ENCODE measurements around the gene ATP5MC2. TPM values are rescaled to one million over a fixed set of nuclear protein-coding genes. Genes with fewer than 3 reads are reported as not detected.
"Not testable (repeated sequence)": the region's sequence is repeated elsewhere in the genome, so short reads cannot be mapped to it uniquely, and the experiment has no call there.

The ATP5MC2 gene
- polyA plus RNA-seq, 1 of the 3 experiments (the other 2 are of a cell fraction), result 319 TPM

DNA sequence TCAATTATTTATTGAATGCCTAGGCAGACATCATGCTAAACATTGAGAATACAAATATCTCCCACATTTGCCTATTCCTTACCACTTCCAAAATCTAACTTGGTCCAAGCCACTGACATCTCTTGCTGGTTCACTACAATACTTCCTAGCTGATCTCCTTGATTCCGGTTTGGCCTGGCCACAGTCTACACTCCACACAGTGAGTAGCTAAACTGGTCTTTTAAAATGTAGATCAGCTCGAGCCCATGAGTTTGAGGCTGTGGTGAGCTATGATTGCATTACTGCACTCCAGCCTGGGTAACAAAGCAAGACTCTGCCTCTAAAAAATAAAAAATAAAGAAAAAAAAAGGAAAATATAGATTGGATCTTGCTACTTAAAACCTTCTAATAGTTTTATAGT, 7.6 kb upstream of the ATP5MC2 start:
- no peak overlapping the region for H2AFZ ChIP-seq (ENCODE audit: low read depth)
- H3K9me3 ChIP-seq, result no peaks in the 10 kb centered on the region
- no peaks in the 10 kb centered on the region for H3F3A ChIP-seq (replicated peaks; ENCODE audit: insufficient read depth)
- no peak overlapping the region for H3K4me3 ChIP-seq (ENCODE audit: low read depth in 2 of 2, low read length in 1 of 2)
- H3K9me2 ChIP-seq, result no peaks in the 10 kb centered on the region
- TF ChIP-seq TEAD4 (IDR thresholded peaks at IDR 0.05; ENCODE audit: borderline replicate concordance, insufficient read depth), result no peak
- no peak for TF ChIP-seq GATA2 (CRISPR knock-in tag; IDR thresholded peaks at IDR 0.05)
- TF ChIP-seq GABPA (IDR thresholded peaks at IDR 0.05; ENCODE audit: low read depth), result no peak
- TF ChIP-seq, protein P1, sequence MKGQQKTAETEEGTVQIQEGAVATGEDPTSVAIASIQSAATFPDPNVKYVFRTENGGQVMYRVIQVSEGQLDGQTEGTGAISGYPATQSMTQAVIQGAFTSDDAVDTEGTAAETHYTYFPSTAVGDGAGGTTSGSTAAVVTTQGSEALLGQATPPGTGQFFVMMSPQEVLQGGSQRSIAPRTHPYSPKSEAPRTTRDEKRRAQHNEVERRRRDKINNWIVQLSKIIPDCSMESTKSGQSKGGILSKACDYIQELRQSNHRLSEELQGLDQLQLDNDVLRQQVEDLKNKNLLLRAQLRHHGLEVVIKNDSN (IDR thresholded peaks at IDR 0.05; ENCODE audit: borderline replicate concordance, low read depth), result no peak
- no peak for TF ChIP-seq FOSL2 (IDR thresholded peaks at IDR 0.05; ENCODE audit: borderline replicate concordance, low read depth)
- TF ChIP-seq MXI1 (IDR thresholded peaks at IDR 0.05; ENCODE audit: low read depth, low read length), result no peak
- no peak for TF ChIP-seq RXRA (IDR thresholded peaks at IDR 0.05; ENCODE audit: borderline replicate concordance, low read depth)
- TF ChIP-seq FOXJ3 (CRISPR knock-in tag; IDR thresholded peaks at IDR 0.05), result no peak
- TF ChIP-seq RFX5 (IDR thresholded peaks at IDR 0.05; ENCODE audit: low read length), result no peak
- TF ChIP-seq POLR2AphosphoS5 (IDR thresholded peaks at IDR 0.05; ENCODE audit: low read depth, low read length), result no peak
- TF ChIP-seq RCOR1 (IDR thresholded peaks at IDR 0.05; ENCODE audit: low read length), result no peak
- TF ChIP-seq FOXM1 (IDR thresholded peaks at IDR 0.05; ENCODE audit: low read depth), result no peak
- TF ChIP-seq, protein P2, sequence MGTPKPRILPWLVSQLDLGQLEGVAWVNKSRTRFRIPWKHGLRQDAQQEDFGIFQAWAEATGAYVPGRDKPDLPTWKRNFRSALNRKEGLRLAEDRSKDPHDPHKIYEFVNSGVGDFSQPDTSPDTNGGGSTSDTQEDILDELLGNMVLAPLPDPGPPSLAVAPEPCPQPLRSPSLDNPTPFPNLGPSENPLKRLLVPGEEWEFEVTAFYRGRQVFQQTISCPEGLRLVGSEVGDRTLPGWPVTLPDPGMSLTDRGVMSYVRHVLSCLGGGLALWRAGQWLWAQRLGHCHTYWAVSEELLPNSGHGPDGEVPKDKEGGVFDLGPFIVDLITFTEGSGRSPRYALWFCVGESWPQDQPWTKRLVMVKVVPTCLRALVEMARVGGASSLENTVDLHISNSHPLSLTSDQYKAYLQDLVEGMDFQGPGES (IDR thresholded peaks at IDR 0.05; ENCODE audit: low read depth, low read length), result no peak
- TF ChIP-seq, protein P3, sequence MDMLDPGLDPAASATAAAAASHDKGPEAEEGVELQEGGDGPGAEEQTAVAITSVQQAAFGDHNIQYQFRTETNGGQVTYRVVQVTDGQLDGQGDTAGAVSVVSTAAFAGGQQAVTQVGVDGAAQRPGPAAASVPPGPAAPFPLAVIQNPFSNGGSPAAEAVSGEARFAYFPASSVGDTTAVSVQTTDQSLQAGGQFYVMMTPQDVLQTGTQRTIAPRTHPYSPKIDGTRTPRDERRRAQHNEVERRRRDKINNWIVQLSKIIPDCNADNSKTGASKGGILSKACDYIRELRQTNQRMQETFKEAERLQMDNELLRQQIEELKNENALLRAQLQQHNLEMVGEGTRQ (IDR thresholded peaks at IDR 0.05; ENCODE audit: borderline replicate concordance, low read depth, low read length), result no peak
- no peak for TF ChIP-seq SIN3A (IDR thresholded peaks at IDR 0.05; ENCODE audit: borderline replicate concordance, low read depth, low read length)
- no peak for TF ChIP-seq MEF2A (IDR thresholded peaks at IDR 0.05; ENCODE audit: borderline replicate concordance, low read depth)
- TF ChIP-seq RAD21 (IDR thresholded peaks at IDR 0.05; ENCODE audit: low read length), result no peak
- TF ChIP-seq, protein P4, sequence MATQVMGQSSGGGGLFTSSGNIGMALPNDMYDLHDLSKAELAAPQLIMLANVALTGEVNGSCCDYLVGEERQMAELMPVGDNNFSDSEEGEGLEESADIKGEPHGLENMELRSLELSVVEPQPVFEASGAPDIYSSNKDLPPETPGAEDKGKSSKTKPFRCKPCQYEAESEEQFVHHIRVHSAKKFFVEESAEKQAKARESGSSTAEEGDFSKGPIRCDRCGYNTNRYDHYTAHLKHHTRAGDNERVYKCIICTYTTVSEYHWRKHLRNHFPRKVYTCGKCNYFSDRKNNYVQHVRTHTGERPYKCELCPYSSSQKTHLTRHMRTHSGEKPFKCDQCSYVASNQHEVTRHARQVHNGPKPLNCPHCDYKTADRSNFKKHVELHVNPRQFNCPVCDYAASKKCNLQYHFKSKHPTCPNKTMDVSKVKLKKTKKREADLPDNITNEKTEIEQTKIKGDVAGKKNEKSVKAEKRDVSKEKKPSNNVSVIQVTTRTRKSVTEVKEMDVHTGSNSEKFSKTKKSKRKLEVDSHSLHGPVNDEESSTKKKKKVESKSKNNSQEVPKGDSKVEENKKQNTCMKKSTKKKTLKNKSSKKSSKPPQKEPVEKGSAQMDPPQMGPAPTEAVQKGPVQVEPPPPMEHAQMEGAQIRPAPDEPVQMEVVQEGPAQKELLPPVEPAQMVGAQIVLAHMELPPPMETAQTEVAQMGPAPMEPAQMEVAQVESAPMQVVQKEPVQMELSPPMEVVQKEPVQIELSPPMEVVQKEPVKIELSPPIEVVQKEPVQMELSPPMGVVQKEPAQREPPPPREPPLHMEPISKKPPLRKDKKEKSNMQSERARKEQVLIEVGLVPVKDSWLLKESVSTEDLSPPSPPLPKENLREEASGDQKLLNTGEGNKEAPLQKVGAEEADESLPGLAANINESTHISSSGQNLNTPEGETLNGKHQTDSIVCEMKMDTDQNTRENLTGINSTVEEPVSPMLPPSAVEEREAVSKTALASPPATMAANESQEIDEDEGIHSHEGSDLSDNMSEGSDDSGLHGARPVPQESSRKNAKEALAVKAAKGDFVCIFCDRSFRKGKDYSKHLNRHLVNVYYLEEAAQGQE (IDR thresholded peaks at IDR 0.05; ENCODE audit: low read depth, low read length), result no peak
- TF ChIP-seq EZH2phosphoT487 (IDR thresholded peaks at IDR 0.05; ENCODE audit: borderline replicate concordance, low read depth), result no peak
- TF ChIP-seq NRF1 (IDR thresholded peaks at IDR 0.05; ENCODE audit: low read depth, low read length), result no peak
- H3K4me2 ChIP-seq, result no peak overlapping the region
- POLR2A ChIA-PET, result interaction anchor here (0.5 kb wide), 1 partner anchor 64 kb away, joined by 3 read pairs; no protein-coding TSS in a partner anchor
- H3K27ac ChIP-seq (ENCODE audit: low read depth in 2 of 2, low read length in 1 of 2), result no peak overlapping the region
- WGBS (ENCODE audit: low lambda C conversion rate), result 85% methylated on average over 2 of the region's 2 CpGs
- no peak overlapping the region for H3K9ac ChIP-seq
- H4K20me1 ChIP-seq (ENCODE audit: insufficient read depth), result no peaks in the 10 kb centered on the region
- no peak for DNase-seq
- H3K36me3 ChIP-seq (replicated peaks in 1 of 2; ENCODE audit: control insufficient read depth in 1 of 2, insufficient read depth in 2 of 2, low read length in 1 of 2), result no peaks in the 10 kb centered on the region
- CTCF ChIA-PET, result interaction anchor here (0.8 to 28.9 kb wide), 4 partner anchors 19 to 524 kb away, joined by 3 to 760 read pairs (median 4); no protein-coding TSS in a partner anchor
- peaks cover 9% of the 10 kb centered on the region; the same call in 1 of the 2 replicates for H3K27me3 ChIP-seq (ENCODE audit: insufficient read depth)
- no peaks in the 10 kb centered on the region for H3K79me2 ChIP-seq (ENCODE audit: insufficient read depth)
- H3K4me1 ChIP-seq (ENCODE audit: control insufficient read depth in 1 of 2, insufficient read depth in 2 of 2, low read depth in 1 of 2, low read length in 1 of 2), result no peaks in the 10 kb centered on the region

DNA sequence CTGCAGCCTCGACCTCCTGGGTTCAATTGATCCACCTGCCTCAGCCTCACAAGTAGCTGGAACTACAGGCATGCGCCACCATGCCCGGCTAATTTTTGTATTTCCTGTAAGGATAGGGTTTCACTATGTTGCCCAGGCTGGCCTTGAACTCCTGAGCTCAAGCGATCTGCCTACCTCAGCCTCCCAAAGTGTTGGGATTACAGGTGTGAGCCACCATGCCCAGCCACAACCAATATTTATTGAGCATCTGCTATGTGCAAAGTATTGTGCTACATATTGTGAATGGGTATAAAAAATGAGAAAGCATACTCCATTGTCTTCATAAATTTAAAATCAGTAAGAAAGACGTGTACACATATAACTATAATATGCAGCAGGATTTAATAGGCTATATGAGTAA, 4.2 kb upstream of the ATP5MC2 start:
- H3K27me3 ChIP-seq (ENCODE audit: insufficient read depth); H3K36me3 ChIP-seq (replicated peaks in 1 of 2; ENCODE audit: control insufficient read depth in 1 of 2, insufficient read depth in 2 of 2, low read length in 1 of 2); H3K27ac ChIP-seq (ENCODE audit: low read depth in 2 of 2, low read length in 1 of 2); H3F3A ChIP-seq (replicated peaks; ENCODE audit: insufficient read depth); H3K4me1 ChIP-seq (ENCODE audit: control insufficient read depth in 1 of 2, insufficient read depth in 2 of 2, low read depth in 1 of 2, low read length in 1 of 2); H3K4me3 ChIP-seq (ENCODE audit: low read depth in 2 of 2, low read length in 1 of 2); POLR2A ChIA-PET; H4K20me1 ChIP-seq (ENCODE audit: insufficient read depth); H3K79me2 ChIP-seq (ENCODE audit: insufficient read depth); H3K9ac ChIP-seq; H3K4me2 ChIP-seq; H3K9me2 ChIP-seq; H3K9me3 ChIP-seq; DNase-seq; H2AFZ ChIP-seq (ENCODE audit: low read depth): not testable (repeated sequence)
- CTCF ChIA-PET, result interaction anchor here (1.1 to 8.3 kb wide), 4 partner anchors 11 to 136 kb away, joined by 3 to 120 read pairs (median 6); no protein-coding TSS in a partner anchor
- 54% methylated on average over 5 of the region's 5 CpGs for WGBS (ENCODE audit: low lambda C conversion rate)

All from SK-N-SH (cell line).